Cerebellar cortex (tissue), 1 donor: Measurements from ENCODE around the gene SLC12A7.
"Not testable (repeated sequence)": the region's sequence is repeated elsewhere in the genome, so short reads cannot be mapped to it uniquely, and the experiment has no call there.

ENCODE experiments used
- DNase-seq: peaks from one replicate; pipeline ENCODE4 v3.0.0-alpha.2; 2015; ENCODE audit warnings: low spot score

The SLC12A7 gene

DNA sequence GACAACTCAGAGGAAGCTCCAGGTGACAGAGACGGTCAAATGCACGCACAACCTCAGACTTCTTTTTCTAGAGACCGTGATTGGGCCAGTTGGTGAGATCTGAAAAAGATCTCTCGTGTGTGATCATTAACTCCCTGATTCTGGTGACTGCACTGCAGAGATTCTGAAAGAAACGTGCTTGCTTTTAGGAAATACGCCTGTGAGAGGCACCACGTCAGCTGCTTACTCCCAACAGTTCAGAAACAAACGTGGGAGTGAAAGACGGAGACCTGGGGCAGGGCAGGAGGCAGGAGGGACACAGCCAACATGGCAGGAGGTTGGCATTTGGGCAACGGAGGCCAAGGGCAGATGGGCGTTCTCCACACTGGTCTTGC lies 15.9 kb downstream of the SLC12A7 start:
- no peak for DNase-seq

DNA sequence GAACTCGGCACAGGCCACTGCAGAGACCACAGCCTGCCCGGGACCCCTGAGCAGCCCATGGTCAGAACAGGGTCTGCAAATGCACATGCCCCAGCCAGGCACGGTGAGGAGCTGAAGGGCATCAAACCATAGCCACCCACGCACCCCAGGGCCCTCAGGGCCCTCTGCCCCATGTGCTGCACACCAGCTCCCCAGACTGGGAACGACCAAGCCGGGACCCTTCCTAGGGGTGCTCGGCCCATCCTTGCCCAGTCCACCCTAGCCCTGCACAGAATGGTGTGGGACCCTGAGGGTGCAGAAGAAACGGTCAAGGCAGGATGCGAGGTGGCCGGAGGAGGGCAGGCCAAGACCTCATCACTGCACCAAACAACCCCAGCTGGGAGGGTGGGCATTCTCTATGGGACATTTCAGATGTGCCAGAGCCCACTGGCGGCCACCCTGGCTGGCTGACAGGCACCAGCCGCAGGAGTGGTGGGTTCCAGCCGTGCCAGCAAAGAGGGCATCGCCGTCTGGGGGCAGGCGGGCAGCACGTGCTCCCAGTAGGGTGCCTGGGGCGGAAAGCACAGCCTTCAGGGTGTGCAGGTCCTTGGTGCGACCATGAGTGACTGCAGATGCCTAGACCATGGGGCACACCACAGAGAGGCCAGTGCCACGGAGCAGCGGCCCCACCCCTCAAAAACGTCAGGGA lies 16.4 kb downstream of the SLC12A7 start:
- DNase-seq: no peak

DNA sequence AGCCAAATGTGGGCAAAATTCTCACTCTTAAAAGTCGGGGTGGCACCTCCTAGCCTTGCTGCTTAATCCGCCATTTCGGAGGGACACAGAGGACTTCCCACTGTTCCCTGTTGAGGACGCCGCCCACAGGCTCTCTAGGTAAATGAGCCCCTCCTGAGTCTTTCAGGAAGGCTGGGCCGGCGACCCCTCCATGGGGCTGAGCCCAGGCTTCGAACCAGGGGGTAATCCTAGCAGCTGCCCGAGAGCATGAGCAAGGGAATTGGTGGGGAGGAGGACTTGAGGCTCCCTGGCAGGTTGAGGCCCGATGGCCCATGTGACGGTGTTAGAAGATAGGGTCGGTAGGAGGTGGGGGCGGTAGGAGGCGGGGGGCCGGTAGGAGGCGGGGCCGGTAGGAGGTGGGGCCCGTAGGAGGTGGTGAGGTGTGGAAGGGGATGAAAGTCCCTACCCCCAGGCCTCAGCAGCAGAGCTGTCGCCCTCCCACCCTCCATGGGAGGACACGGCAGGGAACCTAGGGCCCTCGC lies 17.1 kb downstream of the SLC12A7 start:
- DNase-seq: no peak

DNA sequence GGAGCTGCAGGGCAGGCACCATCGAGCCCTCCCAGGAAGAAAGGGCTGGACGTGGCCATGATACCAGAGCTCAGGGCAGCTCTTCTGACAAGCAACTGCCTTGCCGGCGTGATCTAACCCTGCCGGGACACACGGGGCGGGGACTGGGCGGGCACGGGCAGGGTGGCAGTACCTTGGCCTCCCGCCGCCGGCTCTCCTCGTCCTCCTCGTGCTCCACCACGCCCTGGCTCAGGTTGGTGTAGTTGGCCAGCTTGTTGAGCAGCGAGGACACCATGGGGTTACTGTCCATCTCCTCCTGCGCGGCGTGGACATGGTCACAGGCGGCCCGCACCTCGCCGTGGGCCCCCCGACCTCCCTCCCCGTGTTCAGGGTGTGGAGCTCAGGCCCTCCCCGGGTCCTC lies 18.5 kb downstream of the SLC12A7 start:
- no peak for DNase-seq

DNA sequence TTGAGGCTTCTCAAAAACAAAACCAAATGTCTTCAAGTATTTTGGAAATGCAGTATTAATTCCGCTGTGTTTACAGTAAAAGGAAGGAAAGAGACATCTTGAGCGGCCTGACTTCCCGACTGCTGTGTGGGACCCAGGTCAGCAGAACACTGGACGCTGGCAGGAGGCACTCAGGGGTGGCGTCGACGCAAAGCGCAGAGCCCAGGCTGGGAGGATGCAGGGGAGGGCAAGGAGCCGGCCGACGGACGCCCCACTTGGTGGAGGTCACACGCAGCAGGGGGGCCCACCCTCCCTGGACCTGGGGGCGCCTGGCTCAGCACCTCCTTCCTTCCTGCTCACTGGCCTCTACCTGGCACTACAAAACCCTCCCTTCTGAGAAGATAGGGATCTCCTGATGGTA lies 19.7 kb downstream of the SLC12A7 start:
- no peak for DNase-seq

DNA sequence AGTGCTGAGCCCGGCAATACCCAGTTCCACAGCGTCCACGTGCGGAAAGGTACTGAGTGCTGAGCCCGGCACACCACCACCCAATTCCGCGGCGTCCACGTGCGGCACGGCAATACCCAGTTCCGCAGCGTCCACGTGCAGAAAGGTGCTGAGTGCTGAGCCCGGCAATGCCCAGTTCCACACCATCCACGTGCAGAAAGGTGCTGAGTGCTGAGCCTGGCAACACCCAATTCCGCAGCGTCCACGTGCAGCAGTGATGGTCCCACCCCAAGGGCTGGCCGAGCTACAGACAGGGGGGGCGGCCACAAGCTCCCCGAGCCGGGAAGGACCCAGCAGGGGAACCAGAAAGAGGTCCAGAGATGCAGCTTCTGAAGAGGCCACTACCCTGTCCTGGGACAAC lies 20.2 kb downstream of the SLC12A7 start:
- no peak for DNase-seq

DNA sequence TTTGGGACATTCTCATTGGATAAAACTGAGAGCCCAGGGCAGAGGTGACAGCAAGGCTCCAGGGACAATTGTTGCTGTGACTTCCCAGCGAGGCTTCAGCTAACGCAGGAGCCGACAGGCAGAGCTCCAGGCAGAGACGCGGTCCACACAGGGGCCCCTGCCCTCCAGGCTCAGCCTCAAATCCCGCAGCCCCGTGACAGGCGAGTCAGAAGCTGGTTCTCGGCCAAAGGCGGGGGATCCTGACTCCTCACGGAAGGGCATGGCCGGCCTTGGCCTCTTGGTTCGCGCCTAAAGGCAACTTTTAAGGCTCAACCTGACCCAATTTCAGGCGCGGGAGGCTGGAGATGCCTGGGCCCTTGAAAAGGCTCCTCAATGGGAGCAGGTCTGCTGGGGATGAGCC lies 21.3 kb downstream of the SLC12A7 start:
- no peak for DNase-seq

DNA sequence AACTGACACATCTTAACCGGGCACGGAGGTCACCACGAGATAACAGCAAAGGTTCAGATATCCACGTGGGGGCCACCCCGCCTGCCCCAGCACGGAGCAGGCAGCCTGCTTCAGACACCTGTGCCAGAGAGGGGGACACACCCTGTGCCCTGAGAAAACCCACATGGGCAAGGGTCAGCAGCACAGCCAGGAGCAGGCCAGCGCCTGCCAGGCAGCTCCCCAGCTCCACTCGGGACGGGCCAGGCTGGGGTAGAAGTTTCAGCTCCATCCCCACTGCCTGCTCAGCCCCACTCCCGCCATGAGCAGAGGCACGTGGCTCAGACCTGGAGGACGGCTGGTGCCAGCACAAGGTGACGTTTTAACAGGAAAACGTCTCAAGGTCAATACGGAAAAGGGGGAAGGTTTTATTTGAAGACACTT lies 22.2 kb downstream of the SLC12A7 start:
- no peak for DNase-seq

DNA sequence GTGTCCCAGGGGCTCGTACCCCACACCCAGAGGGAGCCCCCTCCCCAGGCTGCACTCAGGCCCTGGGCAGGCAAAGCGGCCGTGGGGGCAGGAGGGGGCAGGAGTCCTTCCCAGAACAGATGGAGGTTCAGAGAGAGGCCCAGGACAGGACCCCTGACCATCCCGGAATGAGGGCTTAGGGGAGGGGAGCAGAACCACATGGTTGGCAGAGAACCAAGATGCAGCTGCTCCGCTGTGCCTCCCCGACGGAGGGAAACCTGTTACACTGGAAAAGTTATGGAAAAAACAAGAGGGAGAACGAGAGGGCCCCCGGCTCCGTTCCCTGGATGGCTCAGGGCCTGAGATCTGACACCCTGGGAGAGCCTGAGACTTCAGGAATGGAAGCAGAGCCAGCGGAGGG lies 22.7 kb downstream of the SLC12A7 start:
- no peak for DNase-seq

DNA sequence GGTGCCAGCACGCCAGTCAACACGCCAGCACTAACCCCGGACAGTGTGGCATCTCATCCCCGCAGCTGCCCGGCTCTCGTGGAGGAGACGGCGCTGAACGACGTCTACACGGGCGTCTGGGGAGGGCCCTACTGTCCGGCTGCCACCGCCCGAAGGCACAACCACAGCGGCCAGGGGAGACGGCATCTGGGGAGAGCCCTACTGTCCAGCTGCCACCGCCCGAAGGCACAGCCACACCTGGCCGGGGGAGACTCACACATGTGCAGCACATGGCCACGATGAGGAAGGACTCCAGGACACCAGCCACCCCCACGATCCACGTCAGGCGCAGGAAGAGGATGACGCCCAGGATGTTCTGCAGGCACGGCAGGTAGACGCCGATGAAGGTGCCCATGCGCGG lies 23.1 kb downstream of the SLC12A7 start:
- DNase-seq: no peak

DNA sequence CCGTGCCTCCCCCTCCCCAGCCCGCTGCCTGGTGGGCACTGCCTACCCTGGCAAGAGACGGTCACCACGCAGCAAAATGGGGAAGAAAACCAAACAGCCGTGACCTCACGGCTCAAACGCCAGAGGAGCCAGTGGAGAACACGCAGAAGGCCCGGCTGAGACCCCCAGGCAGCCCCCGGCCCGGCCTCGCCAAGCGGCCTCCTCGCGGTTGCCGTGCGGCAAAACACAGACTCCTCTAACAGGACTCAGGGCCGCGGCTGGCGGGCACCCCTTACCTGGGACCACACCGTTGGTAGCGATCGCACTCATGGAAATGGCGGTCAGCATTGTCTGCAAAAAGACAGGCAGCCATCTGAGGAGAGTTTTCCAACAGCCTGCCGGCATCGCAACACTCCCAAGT lies 23.8 kb downstream of the SLC12A7 start:
- DNase-seq: no peak

DNA sequence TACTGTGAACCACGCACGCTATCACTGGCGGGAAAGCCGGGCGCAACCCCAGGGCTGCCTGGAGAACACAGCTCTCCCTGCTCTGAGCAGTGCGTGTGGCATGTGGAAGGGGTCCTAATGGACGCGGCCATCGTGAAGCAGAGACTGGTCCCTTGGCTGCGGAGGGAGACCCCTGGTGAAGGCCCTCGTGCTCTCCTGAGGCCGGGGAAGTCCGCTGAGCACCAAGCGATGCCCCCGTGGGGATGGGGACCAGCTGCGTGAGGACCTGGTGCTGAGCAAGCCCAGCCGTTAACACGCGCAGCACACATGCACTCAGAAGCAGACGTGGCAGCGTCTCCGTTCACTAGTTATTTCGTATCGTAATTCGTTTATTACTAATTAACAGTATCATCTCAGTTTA lies 24.4 kb downstream of the SLC12A7 start:
- DNase-seq: no peak

DNA sequence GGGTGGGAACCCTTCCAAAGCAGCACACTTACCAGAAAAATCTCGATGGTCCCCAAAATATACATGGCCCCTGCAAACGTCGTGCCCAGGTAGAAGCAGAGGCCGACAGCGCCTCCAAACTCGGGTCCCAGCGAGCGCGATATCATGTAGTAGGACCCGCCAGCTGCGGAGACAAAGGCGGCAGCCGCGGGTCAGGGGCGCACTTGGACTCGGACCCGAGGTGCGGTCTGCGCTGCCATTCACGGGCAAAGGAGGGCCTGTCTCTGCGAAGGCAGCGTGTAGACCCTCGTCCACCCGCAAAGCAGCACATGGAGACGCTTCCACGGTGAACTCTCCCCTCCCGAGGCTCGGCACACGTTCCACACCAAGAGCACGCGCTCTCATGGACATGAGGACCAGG lies 25.0 kb downstream of the SLC12A7 start:
- no peak for DNase-seq

DNA sequence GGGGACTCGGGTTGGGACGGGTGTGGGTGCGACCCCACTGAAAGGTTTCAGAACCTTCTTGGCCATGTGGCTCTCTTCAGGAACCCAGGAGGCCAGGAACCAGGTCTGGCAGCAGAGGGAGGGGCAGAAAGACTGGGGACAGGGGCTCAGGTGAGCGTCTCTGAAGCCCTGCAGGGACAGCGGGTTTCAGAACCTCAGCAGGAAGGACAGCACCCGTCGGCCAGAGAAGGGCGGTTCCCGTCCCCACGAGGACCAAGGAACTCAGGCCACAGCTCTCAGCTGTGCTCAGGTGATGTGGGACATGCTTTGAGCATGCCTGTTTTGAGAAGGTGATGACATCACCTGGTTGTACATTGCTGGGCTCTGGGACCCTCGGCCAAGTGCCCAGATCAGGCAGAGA lies 25.7 kb downstream of the SLC12A7 start:
- DNase-seq: no peak

DNA sequence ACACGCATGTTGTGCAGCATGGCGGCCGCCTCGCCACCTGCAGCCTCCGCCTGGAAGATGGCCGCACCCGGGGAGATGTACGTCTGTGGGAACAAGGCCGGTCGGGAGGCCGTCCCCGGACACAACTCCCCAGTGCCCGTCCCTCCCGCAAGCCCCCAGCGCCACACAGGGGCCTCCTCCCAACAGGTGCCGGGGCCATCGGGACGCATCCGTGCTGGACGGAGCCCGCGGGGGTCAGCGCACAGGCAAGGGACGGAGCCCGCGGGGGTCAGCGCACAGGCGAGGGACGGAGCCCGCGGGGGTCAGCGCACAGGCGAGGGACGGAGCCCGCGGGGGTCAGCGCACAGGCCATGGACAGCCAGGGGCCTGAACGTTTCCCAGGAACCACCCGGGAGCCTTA lies 26.5 kb downstream of the SLC12A7 start:
- no peak for DNase-seq

DNA sequence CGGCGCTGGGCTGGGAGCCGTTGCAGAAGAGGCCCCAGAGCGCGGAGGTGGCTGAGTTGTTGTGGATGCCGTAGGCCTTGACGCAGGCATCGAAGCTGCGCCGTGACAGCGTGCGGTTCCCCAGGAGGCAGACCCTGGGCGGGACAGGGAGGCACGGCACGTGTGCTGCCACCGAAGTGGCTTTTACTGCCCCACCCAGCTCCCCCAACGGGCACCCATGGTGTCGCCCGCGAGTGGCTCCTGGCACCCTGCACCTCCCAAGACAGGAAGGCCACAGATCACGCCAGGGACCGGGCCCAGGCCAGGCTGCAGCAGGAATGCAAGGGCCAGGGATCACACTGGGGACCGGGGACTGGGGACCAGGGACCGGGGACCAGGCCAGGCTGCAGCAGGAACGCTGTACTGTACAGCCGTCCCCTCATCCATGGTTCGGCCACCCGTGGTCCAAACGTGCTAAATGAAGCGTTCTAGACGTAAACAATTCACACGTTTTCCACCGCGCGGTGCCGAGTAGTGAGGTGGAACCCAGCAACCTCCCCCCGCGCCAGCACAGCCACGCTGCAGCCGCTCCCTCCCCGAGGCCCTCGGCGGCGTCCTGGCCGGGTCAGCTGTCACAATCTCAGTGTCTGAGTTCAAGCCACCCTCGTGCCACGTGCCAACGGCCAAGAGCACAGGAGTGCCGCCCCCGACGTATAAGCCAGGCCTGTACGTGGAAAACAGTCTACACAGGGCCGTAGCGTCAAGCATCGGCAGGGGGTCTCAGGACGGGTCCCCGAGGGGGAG lies 27.8 kb downstream of the SLC12A7 start:
- no peak for DNase-seq

DNA sequence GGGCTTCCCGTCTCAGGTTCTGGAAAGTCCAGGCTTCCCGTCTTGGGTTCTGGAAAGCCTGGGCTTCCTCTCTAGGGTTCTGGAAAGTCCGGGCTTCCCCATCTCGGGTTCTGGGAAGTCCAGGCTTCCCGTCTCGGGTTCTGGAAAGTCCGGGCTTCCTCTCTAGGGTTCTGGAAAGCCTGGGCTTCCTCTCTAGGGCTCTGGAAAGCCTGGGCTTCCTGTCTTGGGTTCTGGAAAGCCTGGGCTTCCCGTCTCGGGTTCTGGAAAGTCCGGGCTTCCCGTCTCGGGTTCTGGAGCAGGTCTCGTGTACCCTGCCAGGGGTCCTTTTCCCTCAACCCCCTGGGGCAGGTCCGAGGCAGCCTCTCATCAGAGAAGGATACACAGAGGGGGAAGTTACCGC lies 28.8 kb downstream of the SLC12A7 start:
- not testable (repeated sequence) for DNase-seq

DNA sequence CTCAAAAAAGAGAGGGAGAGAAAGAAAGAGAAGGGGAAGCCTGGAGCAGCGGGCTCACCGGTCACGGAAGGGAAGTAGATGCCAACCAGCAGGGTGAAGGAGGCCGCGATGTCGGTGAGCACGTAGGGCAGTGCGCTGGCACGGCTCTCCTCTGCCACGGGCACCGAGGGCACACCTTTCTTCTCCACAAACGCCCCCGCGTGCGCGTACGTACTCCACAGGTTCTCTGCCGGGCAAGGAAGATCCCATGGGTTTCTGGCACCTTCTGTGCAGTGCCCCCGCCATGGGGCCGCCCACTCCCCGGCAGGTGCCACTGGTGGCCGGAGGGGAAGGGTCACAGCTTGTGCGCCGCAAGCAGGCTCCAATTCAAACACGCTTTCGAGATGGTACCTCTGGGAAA lies 30.3 kb downstream of the SLC12A7 start:
- no peak for DNase-seq

DNA sequence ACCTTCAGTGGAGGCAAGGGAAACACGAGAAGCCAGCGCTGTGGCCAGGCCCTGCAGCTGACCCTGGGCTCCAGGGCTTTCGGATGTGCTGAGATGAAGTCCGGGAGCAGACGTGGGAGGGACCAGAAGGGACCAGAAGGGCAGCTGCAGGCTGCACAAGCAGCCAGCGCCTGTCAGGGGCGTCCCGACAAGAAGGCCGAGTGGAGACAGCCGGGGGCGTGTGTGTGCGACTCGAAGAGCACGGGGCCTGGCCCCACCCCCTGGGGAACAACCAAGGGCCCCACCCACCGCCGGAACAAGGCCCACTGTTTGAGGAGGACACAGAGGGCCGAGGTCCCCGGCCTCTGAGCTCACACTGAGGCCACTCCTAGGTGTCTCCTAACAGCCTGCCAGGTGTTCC lies 31.4 kb downstream of the SLC12A7 start:
- no peak for DNase-seq

DNA sequence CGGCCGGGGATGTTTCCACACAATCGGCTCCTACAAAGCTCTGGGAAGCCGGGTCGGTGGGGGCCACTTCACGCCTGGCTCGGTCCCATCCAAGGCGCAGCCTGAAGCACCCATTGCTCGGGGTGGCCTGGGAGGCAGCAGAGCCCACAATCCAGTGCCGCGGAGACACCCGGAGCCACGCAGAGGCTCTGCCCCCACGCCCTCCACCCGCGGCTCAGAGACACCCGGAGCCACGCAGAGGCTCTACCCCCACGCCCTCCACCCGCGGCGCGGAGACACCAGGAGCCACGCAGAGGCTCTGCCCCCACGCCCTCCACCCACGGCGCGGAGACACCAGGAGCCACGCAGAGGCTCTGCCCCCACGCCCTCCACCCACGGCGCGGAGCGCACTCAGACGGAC lies 31.9 kb downstream of the SLC12A7 start:
- DNase-seq: no peak

DNA sequence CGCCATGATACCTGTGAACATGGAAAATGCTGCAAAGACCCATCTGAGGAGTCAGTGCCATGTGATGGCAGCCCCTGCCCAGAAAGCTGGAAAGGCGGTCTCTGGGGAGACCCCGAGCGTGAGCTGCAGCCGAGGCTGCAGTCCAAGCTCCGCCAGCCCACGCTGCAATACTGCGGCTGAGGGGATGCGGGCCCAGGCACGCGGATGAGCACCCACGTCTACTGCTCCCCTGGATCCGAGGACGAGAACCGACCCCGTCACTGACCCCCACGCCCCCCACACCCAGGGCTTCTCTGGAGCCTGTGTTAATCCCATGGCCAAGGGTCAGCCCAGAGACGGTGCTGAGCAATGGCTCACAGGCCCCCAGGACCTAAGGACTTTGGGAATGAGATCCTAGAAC lies 32.4 kb downstream of the SLC12A7 start:
- DNase-seq: no peak

DNA sequence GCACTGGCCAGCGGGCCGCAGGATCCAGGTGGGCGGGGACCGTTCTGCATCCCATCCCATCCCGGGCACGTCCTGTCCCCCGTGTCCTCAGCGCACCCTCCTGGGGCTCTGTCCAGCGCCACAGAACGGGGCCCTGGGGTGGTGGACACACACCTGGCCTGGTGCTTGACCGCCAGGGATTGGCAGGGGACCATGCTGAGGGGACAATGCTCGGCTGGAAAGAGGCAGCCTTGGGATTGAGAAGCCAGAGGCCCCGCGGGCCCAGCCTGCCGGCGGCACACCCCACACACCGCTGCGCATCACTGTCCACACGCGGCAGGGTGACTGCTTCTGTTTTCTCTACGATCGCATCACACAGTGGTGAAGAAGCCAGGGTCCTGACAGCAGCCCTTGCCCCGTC lies 33.0 kb downstream of the SLC12A7 start:
- DNase-seq: no peak

DNA sequence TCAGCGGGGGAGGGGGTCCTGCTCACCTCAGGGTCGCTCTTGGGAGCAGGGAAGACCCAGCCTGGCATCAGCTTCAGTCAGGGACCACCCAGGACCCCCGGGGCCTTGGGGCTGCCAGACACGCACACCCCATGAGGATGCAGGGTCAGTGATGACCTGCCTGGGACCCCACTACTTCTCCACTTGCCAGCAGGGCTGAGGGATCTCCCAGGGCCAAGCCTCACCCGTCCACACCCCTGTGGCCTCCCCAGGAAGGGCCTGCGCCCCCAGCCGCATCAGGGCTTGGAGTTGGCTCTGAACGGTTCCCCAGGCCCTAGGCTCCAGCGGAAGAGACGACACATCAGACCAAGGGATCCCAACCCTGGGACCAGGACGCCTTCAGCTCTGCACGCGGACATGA lies 33.7 kb downstream of the SLC12A7 start:
- no peak for DNase-seq
